GM12891 (cell line): Measurements from ENCODE around the gene PARP9.
A peak's percentile ranks its signal among the peaks of the same experiment; 100 is the strongest.
"Not testable (repeated sequence)": the region's sequence is repeated elsewhere in the genome, so short reads cannot be mapped to it uniquely, and the experiment has no call there.

Experiments used
- DNase-seq: peaks from one replicate; pipeline ENCODE4 v3.0.0; 2011; ENCODE audit warnings: low spot score; ENCODE audit not compliant: insufficient read length
- FAIRE-seq: peaks from 2 replicates; lab custom pipeline; 2011; peaks lifted over from hg19 to GRCh38; lab: Jason Lieb, UNC
- PAX5 ChIP-seq: IDR thresholded peaks from 2 replicates; pipeline ENCODE4 v1.6.1; 2011; ENCODE audit warnings: low read length, moderate library complexity, mild to moderate bottlenecking; ENCODE audit not compliant: insufficient read depth, severe bottlenecking
- POLR2A ChIP-seq: IDR thresholded peaks from 2 replicates; pipeline ENCODE4 v1.6.1; 2011; ENCODE audit warnings: low read depth, low read length, control low read depth
- POLR2AphosphoS5 ChIP-seq: IDR thresholded peaks from 2 replicates; pipeline ENCODE4 v1.6.1; 2011; ENCODE audit warnings: low read depth, low read length, control low read depth
- POU2F2 ChIP-seq: IDR thresholded peaks from 2 replicates; pipeline ENCODE4 v1.6.1; 2011; ENCODE audit warnings: low read depth, mild to moderate bottlenecking, control low read depth, low read length, moderate library complexity
- SPI1 ChIP-seq: IDR thresholded peaks from 2 replicates; pipeline ENCODE4 v1.6.1; 2011; ENCODE audit warnings: low read depth, low read length, control low read depth
- TAF1 ChIP-seq: IDR thresholded peaks from 2 replicates; pipeline ENCODE4 v1.6.1; 2011; ENCODE audit warnings: low read depth, low read length, control low read depth

Gene PARP9

GRCh38 chr3:122512284-122512683, 51.8 kb downstream of the PARP9 start:
- no peak for TF ChIP-seq TAF1
- no peak for TF ChIP-seq SPI1
- TF ChIP-seq POU2F2 = no peak
- TF ChIP-seq POLR2AphosphoS5 = no peak
- no peak for TF ChIP-seq PAX5
- no peak for TF ChIP-seq POLR2A
- DNase-seq = no peak
- no peak for FAIRE-seq

GRCh38 chr3:122510878-122511535, 53.1 kb downstream of the PARP9 start:
- FAIRE-seq (peak; percentile 41), DNase-seq (no peak)
- TF ChIP-seq POLR2AphosphoS5 (no peak), TAF1 (no peak), PAX5 (no peak)

- not testable (repeated sequence) for DNase-seq, FAIRE-seq
These were observed 55.2 kb downstream of the PARP9 start for GRCh38 chr3:122508944-122509343.

DNA sequence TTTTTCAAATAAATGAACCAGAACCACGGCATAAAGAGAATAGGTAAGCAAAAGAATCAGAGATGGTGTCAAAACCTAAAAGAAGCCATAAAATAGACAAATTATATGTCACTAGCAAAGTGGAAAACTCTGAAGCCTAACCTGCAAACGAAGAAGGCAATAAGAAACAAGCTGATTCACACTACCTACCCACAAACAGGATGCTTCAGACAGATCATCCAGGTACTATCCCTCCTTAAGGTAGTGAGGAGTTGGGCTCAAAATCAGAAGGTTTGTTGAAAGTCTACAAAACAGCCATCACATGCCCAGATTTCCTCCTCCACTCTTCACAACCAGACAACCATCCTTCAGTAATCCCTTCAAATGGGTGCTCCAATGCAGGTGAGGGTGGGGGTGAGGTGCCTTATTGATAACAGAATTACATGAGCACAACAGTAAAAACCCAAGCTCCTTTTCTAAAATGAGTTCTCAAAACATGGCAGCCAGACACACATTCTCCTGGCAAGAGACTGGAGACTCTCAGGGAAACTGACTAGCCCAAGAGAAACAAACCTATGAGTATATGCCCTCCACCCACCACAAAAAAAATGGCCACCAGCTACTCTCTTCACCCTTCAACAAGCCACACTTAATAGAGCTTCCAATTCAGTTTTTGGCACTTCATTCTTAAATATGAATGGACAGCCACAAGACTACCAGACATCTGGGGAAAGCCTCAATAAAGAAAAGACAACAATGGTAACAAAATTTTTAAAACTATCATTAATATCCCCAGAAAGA, 55.8 kb downstream of the PARP9 start:
- TF ChIP-seq SPI1 (no peak), POU2F2 (no peak)
- no peak for FAIRE-seq
- DNase-seq = no peak

DNA sequence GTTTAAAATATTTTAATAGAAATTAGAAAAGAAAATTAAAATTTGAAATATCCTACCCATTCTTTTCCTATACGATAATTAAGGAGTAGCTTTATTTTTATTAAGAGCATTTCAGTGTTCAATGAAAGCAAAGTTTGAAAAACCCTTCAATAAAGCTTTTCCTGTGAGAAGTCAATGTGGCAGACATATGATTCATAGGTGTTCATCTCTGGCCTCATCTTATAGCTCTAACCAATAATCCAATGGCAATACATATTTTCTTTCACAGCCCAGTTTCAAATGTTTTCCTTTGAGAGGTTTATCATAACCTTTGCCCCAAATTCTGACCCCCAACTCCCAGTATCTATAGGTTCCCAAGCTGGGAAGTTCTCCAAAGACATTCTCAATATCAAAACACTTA, 57.6 kb downstream of the PARP9 start:
- TF ChIP-seq SPI1 = no peak
- DNase-seq (no peak), FAIRE-seq (no peak)

- DNase-seq (no peak), FAIRE-seq (no peak)
- TF ChIP-seq POLR2AphosphoS5 (no peak), POLR2A (no peak), POU2F2 (no peak), PAX5 (no peak), SPI1 (no peak), TAF1 (no peak)
These were observed 58.4 kb downstream of the PARP9 start for GRCh38 chr3:122505676-122506075.

- FAIRE-seq (no peak), DNase-seq (no peak)
- TF ChIP-seq POLR2AphosphoS5 (no peak), PAX5 (no peak), POU2F2 (no peak), TAF1 (no peak), SPI1 (no peak), POLR2A (no peak)
These were observed 61.2 kb downstream of the PARP9 start for GRCh38 chr3:122502941-122503340.

DNA sequence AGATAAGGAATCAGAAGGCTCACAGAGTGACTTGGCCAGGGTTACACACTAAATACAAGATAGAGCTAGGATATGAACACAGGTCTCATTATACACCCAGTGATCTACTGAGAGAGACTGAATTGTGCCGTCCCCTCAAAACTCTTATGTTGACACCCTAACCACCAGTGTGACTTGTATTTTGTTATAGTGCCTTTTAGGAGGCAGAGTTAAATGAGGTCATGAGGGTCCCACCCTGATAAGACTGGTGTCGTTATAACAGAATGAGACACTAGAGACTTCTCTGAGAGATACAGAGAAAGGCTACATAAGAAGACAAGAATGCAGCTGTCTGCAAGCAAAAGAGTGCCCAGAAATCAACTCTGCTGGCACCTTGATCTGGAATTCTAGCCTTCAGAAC, 62.0 kb downstream of the PARP9 start:
- DNase-seq (no peak), FAIRE-seq (no peak)
- TF ChIP-seq TAF1 = no peak

- not testable (repeated sequence) for FAIRE-seq, DNase-seq
These were observed 63.1 kb downstream of the PARP9 start for GRCh38 chr3:122500964-122501363.

GRCh38 chr3:122498152-122498551, 65.9 kb downstream of the PARP9 start:
- DNase-seq = no peak
- FAIRE-seq = no peak
- TF ChIP-seq POLR2A (no peak), POLR2AphosphoS5 (no peak), TAF1 (no peak), POU2F2 (no peak), SPI1 (no peak), PAX5 (no peak)

DNA sequence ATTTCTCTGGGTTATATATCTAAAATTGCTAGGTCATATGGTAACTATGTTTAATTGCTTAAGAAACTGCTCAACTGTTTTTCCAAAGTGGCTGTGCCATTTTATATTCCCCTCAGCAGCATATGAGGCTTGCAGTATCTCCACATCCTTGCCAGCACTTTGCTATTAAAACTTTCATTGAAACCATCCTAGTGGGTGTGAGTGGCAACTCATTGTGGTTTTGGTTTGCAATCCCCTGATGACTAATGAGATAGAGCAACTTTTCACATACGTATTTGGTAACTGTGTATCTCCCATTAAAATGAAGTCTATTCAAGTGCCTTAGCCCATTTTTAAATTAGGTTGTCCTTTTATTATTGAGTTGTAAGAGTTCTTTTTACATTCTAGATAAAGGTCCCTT, 66.7 kb downstream of the PARP9 start:
- DNase-seq (no peak), FAIRE-seq (peak; percentile 85)
- TF ChIP-seq SPI1 (no peak), POU2F2 (no peak), POLR2AphosphoS5 (no peak), POLR2A (no peak; the same call in 1 of the 2 replicates), PAX5 (no peak), TAF1 (no peak)

DNA sequence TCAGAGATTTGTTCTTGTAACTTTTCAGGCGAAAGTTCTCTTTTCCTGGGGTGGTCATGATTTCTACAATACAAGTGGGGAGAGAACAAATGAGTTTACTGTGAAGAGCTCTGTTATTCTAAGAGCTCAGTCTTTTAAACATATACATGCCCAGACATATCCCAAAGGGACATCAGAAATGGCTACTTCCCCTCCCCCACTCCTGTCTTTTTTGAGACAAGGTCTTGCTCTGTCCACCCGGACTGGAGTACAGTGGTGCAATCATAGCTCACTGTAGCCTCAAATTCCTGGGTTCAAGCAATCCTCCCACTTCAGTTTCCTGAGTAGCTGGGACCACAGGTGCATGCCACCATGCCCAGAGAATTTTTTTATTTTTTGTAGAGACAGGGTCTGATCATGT, 67.6 kb downstream of the PARP9 start:
- FAIRE-seq (peak; percentile 65), DNase-seq (no peak)

More for the DNA sequence above, 67.6 kb downstream of the PARP9 start:
- no peak for TF ChIP-seq POLR2AphosphoS5
- no peak for TF ChIP-seq POLR2A
- no peak for TF ChIP-seq TAF1
- no peak for TF ChIP-seq PAX5
- TF ChIP-seq SPI1 = no peak
- no peak for TF ChIP-seq POU2F2
